Muscle layer of duodenum (tissue), 2 donors: ENCODE measurements around the gene BICD1.
"Not testable (repeated sequence)": the region's sequence is repeated elsewhere in the genome, so short reads cannot be mapped to it uniquely, and the experiment has no call there.

Source experiments
- H3K27ac ChIP-seq: one replicate; pipeline ENCODE4 v1.7.0; 2013; ENCODE audit warnings: mild to moderate bottlenecking, low read length
- H3K27me3 ChIP-seq: one replicate; pipeline ENCODE4 v1.7.0; 2013; ENCODE audit warnings: low read depth, mild to moderate bottlenecking, control low read depth, low read length
- H3K36me3 ChIP-seq, 2 donors: one replicate each; pipeline ENCODE4 v1.7.0; 2013; ENCODE audit warnings: low read length in 2 of 2, control low read depth in 1 of 2, mild to moderate bottlenecking in 1 of 2; ENCODE audit not compliant: insufficient read depth in 2 of 2, control insufficient read depth in 1 of 2
- H3K4me1 ChIP-seq, 2 donors: one replicate each; pipeline ENCODE4 v1.7.0; 2013; ENCODE audit warnings: low read length in 2 of 2, mild to moderate bottlenecking in 2 of 2, control low read depth in 1 of 2, moderate library complexity in 1 of 2; ENCODE audit not compliant: insufficient read depth in 2 of 2, control insufficient read depth in 1 of 2
- H3K4me3 ChIP-seq, 2 donors: one replicate each; pipeline ENCODE4 v1.7.0; 2013; ENCODE audit warnings: low read length in 2 of 2, low read depth in 1 of 2, mild to moderate bottlenecking in 1 of 2
- H3K9me3 ChIP-seq, 2 donors: one replicate each; pipeline ENCODE4 v1.7.0; 2013; ENCODE audit warnings: low read length in 2 of 2, control low read depth in 1 of 2, mild to moderate bottlenecking in 1 of 2; ENCODE audit not compliant: control insufficient read depth in 1 of 2
- donor health status: healthy.

BICD1 gene

GRCh38 chr12:32083489-32083888, 23.2 kb upstream of the BICD1 start:
- H3K36me3 ChIP-seq = no peaks in the 10 kb centered on the region
- no peaks in the 10 kb centered on the region for H3K4me1 ChIP-seq
- H3K27me3 ChIP-seq = no peaks in the 10 kb centered on the region
- no peak overlapping the region for H3K27ac ChIP-seq
- no peaks in the 10 kb centered on the region for H3K9me3 ChIP-seq
- H3K4me3 ChIP-seq = no peak overlapping the region

- H3K4me1 ChIP-seq = no peaks in the 10 kb centered on the region
- H3K27ac ChIP-seq = no peak overlapping the region
- no peaks in the 10 kb centered on the region for H3K36me3 ChIP-seq
- H3K4me3 ChIP-seq = no peak overlapping the region
- no peaks in the 10 kb centered on the region for H3K27me3 ChIP-seq
- H3K9me3 ChIP-seq = no peaks in the 10 kb centered on the region
These were observed 22.5 kb upstream of the BICD1 start for GRCh38 chr12:32084017-32084688.

- H3K4me3 ChIP-seq = no peak overlapping the region
- no peaks in the 10 kb centered on the region for H3K4me1 ChIP-seq
- H3K36me3 ChIP-seq = no peaks in the 10 kb centered on the region
- H3K27ac ChIP-seq = no peak overlapping the region
- H3K9me3 ChIP-seq = no peaks in the 10 kb centered on the region
- H3K27me3 ChIP-seq = no peaks in the 10 kb centered on the region
These were observed 21.9 kb upstream of the BICD1 start for GRCh38 chr12:32084753-32085152.

GRCh38 chr12:32087306-32087705, 19.3 kb upstream of the BICD1 start:
- Histone ChIP-seq H3K4me3 (no peak overlapping the region), H3K27ac (no peak overlapping the region), H3K9me3 (no peaks in the 10 kb centered on the region), H3K36me3 (no peaks in the 10 kb centered on the region), H3K27me3 (no peaks in the 10 kb centered on the region), H3K4me1 (no peaks in the 10 kb centered on the region)

GRCh38 chr12:32089156-32089555, 17.5 kb upstream of the BICD1 start:
- Histone ChIP-seq H3K27me3 (no peaks in the 10 kb centered on the region), H3K9me3 (no peaks in the 10 kb centered on the region)

GRCh38 chr12:32089586-32089985, 17.1 kb upstream of the BICD1 start:
- no peaks in the 10 kb centered on the region for H3K36me3 ChIP-seq
- H3K27ac ChIP-seq = no peak overlapping the region
- H3K27me3 ChIP-seq = no peaks in the 10 kb centered on the region
- H3K9me3 ChIP-seq = no peaks in the 10 kb centered on the region
- no peaks in the 10 kb centered on the region for H3K4me1 ChIP-seq
- H3K4me3 ChIP-seq = no peak overlapping the region

More at GRCh38 chr12:32089156-32089555, 17.5 kb upstream of the BICD1 start:
- no peak overlapping the region for H3K27ac ChIP-seq
- H3K4me3 ChIP-seq = no peak overlapping the region
- no peaks in the 10 kb centered on the region for H3K36me3 ChIP-seq
- H3K4me1 ChIP-seq = no peaks in the 10 kb centered on the region

- Histone ChIP-seq H3K36me3 (no peaks in the 10 kb centered on the region), H3K27me3 (no peaks in the 10 kb centered on the region), H3K4me3 (no peak overlapping the region), H3K4me1 (no peaks in the 10 kb centered on the region), H3K9me3 (no peaks in the 10 kb centered on the region), H3K27ac (no peak overlapping the region)
These were observed 15.0 kb upstream of the BICD1 start for GRCh38 chr12:32091696-32092095.

GRCh38 chr12:32098112-32098511, 8.5 kb upstream of the BICD1 start:
- no peaks in the 10 kb centered on the region for H3K27me3 ChIP-seq
- no peaks in the 10 kb centered on the region for H3K9me3 ChIP-seq
- no peak overlapping the region for H3K27ac ChIP-seq
- H3K4me1 ChIP-seq = no peaks in the 10 kb centered on the region
- H3K36me3 ChIP-seq = no peaks in the 10 kb centered on the region
- no peak overlapping the region for H3K4me3 ChIP-seq

GRCh38 chr12:32099275-32099674, 7.4 kb upstream of the BICD1 start:
- H3K4me3 ChIP-seq, H3K36me3 ChIP-seq, H3K4me1 ChIP-seq, H3K9me3 ChIP-seq, H3K27me3 ChIP-seq, H3K27ac ChIP-seq: not testable (repeated sequence)

- Histone ChIP-seq H3K4me1 (no peaks in the 10 kb centered on the region), H3K27me3 (no peaks in the 10 kb centered on the region), H3K36me3 (no peaks in the 10 kb centered on the region), H3K9me3 (no peaks in the 10 kb centered on the region), H3K27ac (no peak overlapping the region), H3K4me3 (no peak overlapping the region)
These were observed 6.3 kb upstream of the BICD1 start for GRCh38 chr12:32100361-32100760.

- Histone ChIP-seq H3K27ac (no peak overlapping the region), H3K36me3 (no peaks in the 10 kb centered on the region), H3K4me1 (no peaks in the 10 kb centered on the region), H3K9me3 (no peaks in the 10 kb centered on the region), H3K27me3 (no peaks in the 10 kb centered on the region), H3K4me3 (no peak overlapping the region)
These were observed 5.8 kb upstream of the BICD1 start for GRCh38 chr12:32100888-32101287.

GRCh38 chr12:32102234-32102633, 4.4 kb upstream of the BICD1 start:
- Histone ChIP-seq H3K27ac (no peak overlapping the region), H3K9me3 (no peaks in the 10 kb centered on the region), H3K4me1 (peaks cover 0 to under 1% of the 10 kb centered on the region in 2 donors), H3K36me3 (peaks cover 0 to 5% of the 10 kb centered on the region in 2 donors), H3K4me3 (no peak overlapping the region), H3K27me3 (no peaks in the 10 kb centered on the region)
